DMS53 treated with DMSO at 0.1 percent for 48 hours (cell line): ENCODE data around the gene ERC1.
"Not testable (repeated sequence)": the region's sequence is repeated elsewhere in the genome, so short reads cannot be mapped to it uniquely, and the experiment has no call there.

Experiments used
- DNase-seq: peaks from one replicate; lab custom pipeline; 2025; ENCODE audit not compliant: unreplicated experiment; lab: John Stamatoyannopoulos, UW

ERC1 gene

GRCh38 chr12:1216560-1216959 lies 225.5 kb downstream of the ERC1 start:
- no peak for DNase-seq

DNA sequence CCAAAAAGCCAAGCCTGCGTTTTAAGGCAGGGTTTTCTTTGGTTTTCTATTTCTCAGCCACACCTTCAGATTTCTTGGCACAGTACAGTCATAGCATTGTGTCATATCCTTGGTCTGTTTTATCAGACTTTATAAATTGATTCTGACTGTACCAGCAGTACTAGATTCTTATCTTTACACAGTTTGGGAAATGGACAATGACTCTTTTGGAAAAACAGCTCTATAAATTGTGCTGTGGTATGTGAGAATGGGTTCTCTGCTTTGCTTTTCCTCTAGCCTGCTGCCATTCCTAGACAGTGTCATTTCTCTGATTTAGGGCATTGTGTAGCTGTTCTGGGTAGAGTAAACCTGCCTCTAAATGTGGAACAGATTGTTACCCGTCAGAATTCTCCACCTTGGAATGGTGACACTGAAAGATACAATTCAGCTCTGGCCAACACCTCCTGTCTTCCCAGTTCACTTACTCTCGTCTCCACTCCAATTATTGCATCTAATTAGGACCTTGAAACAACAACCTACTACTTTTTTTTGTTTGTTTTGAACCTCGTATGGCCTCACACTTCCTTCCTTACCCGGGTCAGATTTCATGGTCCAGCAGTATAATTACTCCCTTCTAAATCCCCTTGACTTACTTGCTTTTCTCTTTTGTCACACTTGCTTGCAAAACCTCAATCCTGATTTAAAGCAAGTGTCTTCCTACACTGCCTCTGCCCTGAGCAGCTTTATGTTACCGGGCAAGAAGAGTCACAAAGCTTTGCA lies 226.3 kb downstream of the ERC1 start:
- DNase-seq: peak; percentile 41

DNA sequence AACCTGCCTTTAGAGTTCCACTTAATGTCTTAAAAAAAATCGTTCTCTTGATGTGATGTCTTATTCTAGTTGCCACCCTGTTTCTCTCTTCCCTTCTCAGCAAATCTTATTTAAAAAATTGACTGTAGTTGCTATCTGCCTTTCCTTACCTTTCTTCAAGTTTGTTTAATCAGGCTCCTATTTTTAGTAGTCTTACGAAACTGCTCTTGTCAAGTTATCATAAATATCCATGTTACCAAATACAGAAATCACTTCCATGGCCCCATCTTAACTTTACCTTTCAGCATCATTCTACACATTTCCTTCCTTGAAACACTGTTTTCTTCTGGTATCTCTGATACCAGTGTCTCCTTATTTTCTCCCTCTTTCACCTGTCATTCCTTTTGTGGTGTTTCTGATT lies 227.3 kb downstream of the ERC1 start:
- no peak for DNase-seq

DNA sequence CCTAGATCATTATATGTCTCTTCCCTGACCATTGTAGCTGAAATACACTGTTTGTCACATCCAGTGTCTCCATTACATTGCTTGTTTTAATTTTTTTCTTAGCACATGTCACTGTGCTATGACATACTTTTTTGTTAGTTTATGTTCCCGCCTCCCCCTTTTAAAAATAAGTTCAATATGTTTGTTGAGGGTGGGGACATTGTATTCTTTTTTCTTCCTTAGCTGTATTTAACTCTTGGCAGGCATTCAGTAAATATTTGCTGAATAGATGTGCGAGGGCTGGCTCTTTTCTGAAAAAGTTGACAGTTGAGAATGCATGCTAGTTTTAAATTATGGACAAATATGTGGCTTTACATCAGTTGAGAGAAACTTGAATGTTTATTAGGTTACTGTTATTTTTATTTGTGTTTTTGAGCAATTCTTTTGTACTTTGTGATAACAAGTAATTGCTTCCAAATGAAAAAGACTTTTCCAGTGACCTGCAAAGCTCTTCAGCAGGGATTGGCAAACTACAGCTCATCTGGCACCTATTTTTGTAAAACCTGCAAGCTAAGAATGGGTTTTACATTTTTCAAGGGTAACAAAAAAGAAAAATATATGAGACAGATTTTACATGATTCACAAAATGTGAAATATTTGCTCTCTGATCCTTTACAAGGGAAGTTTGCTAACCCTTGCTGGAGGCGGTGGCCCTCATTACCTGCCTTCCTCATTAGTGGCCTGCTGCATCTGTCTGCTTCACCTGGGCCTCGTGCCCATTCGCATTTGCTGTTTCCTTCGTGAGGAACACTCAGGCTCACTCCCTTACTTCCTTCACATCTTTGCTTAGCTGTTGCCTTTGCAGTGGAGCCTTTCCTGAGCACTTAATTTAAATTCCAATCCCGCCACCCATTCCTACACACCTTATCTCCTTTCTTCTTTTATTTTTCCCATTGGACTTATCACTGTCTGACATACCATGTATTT lies 229.4 kb downstream of the ERC1 start:
- peak; percentile 12 for DNase-seq

- no peak for DNase-seq
Measured at GRCh38 chr12:1222858-1223639, 232.0 kb downstream of the ERC1 start.

GRCh38 chr12:1226951-1227350 lies 235.9 kb downstream of the ERC1 start:
- no peak for DNase-seq

DNA sequence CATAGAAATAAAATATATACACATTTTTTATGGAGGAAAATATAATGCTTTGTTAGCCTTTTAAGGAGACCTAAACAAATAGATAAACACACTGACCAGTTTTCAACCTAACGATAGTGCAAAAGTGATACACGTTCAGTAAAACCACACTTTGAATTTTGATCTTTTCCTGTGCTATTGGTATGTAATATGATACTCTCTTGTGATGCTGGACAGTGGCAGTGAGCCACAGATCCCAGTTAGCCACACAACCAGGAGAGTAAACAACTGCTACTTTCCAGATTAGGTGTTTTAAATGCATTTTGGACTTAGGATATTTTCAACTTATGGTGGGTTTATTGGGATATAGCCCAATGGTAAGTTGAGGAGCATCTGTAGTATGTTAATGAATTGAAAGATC lies 243.1 kb downstream of the ERC1 start:
- DNase-seq: peak; percentile 55

DNA sequence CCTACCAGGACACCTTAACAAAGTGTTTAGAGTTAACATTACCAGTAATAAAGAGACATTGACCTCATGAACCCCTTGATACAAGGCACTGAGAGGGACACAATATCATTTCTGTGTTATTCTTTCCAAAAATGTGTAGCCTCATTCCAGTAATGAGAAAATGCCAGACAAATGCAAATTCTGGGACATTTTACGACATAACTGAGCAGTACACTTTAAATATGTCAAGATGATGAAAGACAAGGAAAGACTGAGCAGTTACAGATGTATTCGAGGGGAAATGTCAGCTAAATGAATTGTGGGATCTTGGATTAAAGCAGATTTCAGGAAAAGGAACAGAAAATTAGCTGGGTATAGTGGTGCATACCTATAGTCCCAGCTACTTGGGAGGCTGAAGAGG lies 255.6 kb downstream of the ERC1 start:
- DNase-seq: no peak

- DNase-seq: no peak
Measured at GRCh38 chr12:1250641-1251040, 259.6 kb downstream of the ERC1 start.

DNA sequence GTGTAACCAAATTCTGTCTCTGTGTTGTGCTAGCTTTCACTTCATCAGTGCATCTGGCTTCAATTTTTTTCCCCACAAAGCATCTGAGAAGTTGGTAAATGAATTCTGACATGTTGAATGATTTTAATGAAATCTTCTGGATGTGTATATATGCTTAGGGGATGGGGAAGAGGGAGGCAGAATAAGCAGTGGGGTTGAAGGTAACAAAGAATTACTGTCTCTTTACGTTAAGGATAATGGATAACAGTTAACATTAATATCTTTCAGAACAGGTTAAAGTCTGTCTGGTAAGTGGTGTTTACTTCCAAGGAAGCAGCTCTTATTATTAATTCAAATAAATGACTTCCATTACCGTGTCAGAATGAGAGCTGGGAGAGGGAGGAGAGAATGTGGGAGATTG lies 261.7 kb downstream of the ERC1 start:
- DNase-seq: no peak

DNA sequence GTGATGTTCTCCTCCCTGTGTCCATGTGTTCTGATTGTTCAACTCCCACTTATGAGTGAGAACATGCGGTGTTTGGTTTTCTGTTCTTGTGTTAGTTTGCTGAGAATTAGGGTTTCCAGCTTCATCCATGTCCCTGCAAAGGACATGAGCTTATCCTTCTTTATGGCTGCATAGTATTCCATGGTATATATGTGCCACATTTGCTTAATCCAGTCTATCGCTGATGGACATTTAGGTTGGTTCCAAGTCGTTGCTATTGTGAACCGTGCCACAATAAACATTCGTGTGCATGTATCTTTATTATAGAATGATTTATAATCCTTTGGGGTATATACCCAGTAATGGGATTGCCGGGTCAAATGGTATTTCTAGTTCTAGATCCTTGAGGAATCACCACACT lies 264.1 kb downstream of the ERC1 start:
- not testable (repeated sequence) for DNase-seq

DNA sequence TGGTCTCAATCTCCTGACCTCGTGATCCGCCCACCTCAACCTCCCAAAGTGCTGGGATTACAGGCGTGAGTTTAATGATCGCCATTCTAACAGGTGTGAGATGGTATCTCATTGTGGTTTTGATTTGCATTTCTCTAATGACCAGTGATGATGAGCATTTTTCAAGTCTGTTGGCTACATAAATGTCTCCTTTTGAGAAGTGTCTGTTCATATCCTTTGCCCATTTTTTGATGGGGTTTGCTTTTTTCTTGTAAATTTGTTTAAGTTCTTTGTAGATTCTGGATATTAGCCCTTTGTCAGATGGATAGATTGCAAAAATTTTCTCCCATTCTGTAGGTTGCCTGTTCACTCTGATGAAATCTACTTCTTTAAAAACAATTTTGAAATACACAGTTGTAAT lies 264.8 kb downstream of the ERC1 start:
- not testable (repeated sequence) for DNase-seq

DNA sequence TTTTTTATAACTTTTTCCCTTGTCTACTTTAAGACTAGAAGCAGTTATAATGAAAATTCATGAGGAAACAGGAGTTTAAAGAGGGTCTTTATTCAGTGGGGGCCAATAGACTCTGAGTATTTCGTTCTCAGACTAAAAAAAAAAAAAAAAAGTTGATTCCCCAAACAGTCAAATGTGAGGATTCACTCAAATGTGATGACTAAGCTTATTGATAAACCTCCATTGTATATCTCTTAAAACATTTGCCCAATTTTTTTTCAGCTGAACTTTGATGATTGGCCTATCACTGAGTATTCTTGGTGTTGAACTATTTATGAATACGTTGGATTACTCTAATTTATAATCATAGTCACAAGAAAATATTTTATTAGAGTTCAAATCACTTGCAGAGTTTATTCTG lies 265.3 kb downstream of the ERC1 start:
- no peak for DNase-seq

GRCh38 chr12:1256991-1257390 lies 266.0 kb downstream of the ERC1 start:
- no peak for DNase-seq

DNA sequence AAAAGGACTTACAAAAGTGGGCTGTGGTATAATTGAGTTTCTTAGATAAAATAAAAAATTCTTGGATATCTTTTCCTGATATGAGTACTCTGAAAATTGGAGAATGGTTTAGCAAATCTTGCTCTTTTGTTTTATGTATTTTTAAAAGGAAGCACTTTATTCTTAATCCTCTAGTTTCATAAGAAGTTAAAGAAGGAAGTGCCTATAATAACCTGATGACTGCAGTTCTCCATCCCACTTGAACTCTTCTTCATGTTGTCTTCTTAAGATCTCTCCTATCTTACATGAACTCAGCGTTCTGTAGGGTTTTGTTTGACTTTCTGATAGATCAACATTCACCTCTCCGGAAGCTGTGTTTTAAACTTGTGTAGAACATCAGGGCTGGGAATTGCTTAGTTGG lies 271.0 kb downstream of the ERC1 start:
- no peak for DNase-seq

GRCh38 chr12:1267243-1267642 lies 276.2 kb downstream of the ERC1 start:
- DNase-seq: no peak

DNA sequence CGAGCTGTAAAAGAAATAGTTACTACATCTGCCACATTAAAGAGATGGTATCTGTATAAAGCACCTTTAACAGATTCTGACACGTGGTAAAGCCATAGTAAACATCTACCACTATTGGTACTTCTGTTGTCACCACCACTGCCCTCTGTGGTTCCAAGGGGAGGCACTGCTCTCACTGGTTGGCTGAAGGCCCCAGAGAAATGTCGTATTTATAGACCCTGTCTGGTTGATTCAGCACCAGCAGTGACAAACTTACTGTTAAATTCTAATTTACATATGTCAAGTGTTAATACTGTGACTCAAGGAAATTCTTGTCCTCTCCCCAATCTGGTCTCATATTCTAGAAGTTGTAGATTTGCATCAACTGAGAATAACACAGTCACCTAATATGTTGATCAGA lies 281.1 kb downstream of the ERC1 start:
- no peak for DNase-seq

- no peak for DNase-seq
Measured at GRCh38 chr12:1273051-1273450, 282.0 kb downstream of the ERC1 start.

DNA sequence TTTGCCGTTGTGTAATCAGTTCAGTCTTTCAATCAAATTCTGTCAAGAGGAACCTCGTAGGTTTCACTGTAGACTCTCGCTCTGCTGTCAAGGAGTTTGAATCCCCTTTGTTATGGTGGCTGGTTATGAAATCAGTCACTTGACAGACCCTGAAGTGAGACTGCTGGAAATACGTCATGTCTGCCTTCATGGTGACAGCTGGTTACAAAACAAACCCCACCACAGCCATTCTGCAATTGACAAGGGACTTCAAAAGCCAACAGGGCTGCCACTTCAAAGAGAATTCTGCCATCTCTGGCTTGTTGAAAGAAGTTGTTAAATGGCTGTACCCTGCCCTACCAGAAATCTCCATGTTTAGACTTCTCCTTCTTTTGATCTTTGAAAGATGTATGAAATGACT lies 286.9 kb downstream of the ERC1 start:
- no peak for DNase-seq

- DNase-seq: no peak
Measured at GRCh38 chr12:1279050-1279449, 288.0 kb downstream of the ERC1 start.

GRCh38 chr12:1280059-1280458 lies 289.0 kb downstream of the ERC1 start:
- no peak for DNase-seq
